Mononuclear cell (primary cell): ENCODE measurements around the gene C11orf42. TPM values are rescaled to one million over a fixed set of nuclear protein-coding genes. Genes with fewer than 3 reads are reported as not detected.

Experiments
- H3K27me3 ChIP-seq: 2 replicates; pipeline ENCODE4 v1.6.0; 2011; ENCODE audit warnings: low read length, control low read depth; ENCODE audit not compliant: insufficient read depth
- H3K4me1 ChIP-seq: 2 replicates; pipeline ENCODE4 v1.5.1; 2011; ENCODE audit warnings: mild to moderate bottlenecking, low read length, control low read depth; ENCODE audit not compliant: insufficient read depth
- H3K4me3 ChIP-seq: 2 replicates; pipeline ENCODE4 v1.5.1; 2011; ENCODE audit warnings: mild to moderate bottlenecking, low read length, moderate library complexity
- H3K9me3 ChIP-seq: 2 replicates; pipeline ENCODE4 v1.5.1; 2011; ENCODE audit warnings: low read depth, mild to moderate bottlenecking, control low read depth, low read length
- total RNA-seq: library from RNA; depleted of rRNA; stranded (reverse); fragments of >200 nt; gene quantifications from one replicate; pipeline ENCODE4 v1.2.3, GENCODE V29; 2012

The C11orf42 gene
- total RNA-seq, 1 donor = not detected

DNA sequence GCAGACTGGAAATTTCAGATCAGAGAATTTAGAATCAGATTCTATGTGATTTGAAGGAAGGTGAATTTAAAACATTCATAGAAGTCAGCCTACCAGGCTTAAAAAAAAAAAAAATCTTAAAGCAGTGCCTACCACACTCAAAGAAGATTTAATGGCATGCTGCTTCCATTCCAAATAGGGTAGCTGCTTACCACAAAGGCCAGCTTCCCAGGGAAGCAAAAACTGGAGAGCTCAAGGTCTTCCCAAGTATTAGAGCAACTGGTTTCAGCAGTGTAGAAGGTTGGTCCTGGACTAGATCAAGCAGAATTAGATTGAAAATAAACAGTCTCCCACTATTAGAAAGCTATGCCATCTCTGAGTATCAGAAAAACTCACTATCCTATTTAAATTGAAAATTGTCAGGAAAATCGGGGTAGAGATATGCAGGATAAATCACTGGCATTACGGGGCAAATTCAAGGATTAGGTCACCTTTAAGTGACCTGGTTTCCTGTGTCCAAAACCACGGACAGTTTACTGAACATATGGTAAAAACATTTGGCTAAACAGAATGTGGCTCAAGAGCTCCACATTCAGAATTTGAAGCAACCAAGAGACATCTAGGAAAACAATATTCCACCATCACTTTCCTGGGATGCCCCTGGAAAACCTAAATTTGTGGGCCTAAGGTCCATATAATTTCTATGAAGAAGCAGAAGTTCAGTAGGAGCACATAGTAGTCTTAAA, 1.3 kb downstream of the C11orf42 start:
- Histone ChIP-seq H3K27me3 (no peaks in the 10 kb centered on the region), H3K4me1 (peaks cover 56% of the 10 kb centered on the region), H3K9me3 (no peaks in the 10 kb centered on the region), H3K4me3 (no peak overlapping the region)

DNA sequence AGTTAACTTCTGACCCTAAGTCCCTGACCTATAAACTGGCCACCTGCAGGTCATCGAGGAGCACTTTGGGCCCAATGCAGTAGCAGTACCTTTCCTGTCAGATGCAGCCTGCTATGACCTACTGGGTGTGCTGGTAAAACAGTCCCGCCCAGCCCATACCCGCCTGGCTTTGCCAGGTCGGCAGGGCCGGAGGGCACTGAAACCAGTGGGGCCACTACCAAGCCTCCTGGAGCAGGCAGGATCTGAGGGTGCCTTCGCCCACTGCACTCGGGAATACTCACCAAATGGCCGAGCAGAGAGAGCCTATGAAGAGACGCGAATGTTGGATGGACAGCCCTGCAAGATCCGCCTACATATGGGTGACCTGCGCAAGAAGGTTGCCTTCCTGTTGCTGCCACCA, 4.4 kb downstream of the C11orf42 start:
- Histone ChIP-seq H3K27me3 (no peaks in the 10 kb centered on the region), H3K4me1 (peaks cover 52% of the 10 kb centered on the region), H3K4me3 (no peak overlapping the region), H3K9me3 (no peaks in the 10 kb centered on the region)

DNA sequence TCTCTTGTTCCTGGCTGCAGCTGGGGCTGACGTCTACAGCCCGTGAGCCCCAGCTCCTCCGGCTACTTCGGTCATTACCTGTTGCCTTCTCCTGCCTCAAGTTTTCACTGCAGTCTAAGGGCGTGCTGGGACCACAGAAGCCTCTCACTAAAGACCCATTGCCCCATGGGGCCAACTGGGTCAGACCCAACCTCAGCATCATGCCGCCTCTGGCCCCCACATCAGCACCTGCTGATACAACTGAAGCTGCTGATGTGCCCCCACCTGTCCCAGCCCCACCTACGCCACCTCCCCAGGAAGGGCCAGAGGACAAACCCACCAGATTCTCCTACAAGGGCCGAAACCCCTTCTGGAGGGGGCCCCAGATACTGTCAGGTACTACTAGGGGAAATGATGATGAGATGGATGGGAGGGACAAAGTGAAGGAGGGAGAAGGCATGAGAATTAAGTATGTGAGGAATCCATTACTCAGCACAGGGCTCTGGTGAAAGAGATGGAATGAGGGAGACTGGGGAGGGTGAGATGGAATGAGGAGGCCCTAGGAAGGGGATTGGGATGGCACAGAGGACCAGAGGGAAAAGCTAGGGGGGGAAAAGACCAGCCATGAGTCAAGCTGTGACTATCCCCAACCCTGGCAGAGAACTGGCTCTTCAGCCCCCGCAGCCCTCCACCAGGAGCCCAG, 5.1 kb downstream of the C11orf42 start:
- Histone ChIP-seq H3K9me3 (no peaks in the 10 kb centered on the region), H3K4me1 (peaks cover 45% of the 10 kb centered on the region), H3K27me3 (no peaks in the 10 kb centered on the region), H3K4me3 (no peak overlapping the region)

DNA sequence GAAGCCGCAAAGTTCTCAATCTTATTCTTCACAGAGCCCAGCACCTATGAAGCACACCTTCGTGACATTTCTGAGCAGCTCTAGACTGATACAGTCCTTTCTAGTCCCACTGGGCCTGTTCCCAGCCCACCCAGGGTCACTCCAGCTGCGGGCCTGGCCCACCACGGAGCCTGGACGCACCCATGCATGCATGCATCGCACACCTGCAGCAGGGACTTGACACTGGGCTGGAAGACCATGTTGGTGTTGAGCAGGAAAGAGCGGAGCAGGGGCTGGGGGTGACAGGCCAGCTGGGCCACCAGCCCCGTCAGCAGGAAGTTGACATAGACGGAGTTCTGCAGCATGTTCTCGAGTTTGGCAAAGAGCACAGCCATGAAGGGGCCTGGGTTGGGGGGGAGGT, 9.2 kb downstream of the C11orf42 start:
- Histone ChIP-seq H3K9me3 (no peaks in the 10 kb centered on the region), H3K4me3 (no peak overlapping the region), H3K27me3 (no peaks in the 10 kb centered on the region), H3K4me1 (peaks cover 30% of the 10 kb centered on the region)

DNA sequence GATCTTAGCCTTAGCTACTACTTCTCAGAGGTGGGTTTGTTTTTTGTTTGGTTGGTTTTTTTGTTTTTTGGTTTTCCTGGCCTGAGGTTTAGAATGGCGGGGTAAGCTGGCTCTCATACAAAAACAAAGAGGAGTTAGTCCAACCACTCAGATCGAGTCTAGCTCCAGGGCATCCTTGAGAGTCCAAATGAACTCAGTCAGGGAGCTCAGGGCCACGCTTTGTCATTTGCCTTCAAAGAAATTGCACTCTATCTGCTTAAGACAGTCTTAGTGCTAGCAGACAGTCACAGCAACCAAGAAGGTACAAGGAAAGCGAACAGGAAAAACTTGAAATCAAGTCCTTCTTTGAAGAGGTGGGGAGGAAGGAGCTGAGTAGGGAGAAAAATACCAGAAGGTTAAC, 11.1 kb downstream of the C11orf42 start:
- Histone ChIP-seq H3K4me3 (no peak overlapping the region), H3K9me3 (no peaks in the 10 kb centered on the region), H3K4me1 (peaks cover 39% of the 10 kb centered on the region)

DNA sequence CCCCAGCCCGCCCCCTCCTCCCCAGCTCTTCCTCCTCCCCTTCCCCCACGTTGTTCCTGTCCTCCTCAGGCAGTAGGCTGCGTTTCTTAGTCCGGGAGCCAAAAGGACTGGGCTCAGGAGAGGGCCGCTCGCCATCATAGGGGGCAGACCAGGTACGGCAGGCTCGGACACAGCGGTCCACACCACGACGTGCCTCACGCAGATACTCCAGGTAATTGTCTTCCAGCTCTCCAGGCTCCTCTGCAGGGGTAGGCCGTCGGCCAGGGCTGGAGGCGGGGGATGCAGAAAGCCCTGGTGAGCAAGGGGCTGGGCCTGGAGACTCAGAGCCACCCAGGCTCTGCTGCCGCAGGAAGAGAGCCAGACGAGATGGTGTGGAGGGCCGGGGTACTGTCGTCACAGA, 12.4 kb downstream of the C11orf42 start:
- Histone ChIP-seq H3K9me3 (no peaks in the 10 kb centered on the region), H3K27me3 (no peaks in the 10 kb centered on the region), H3K4me3 (no peak overlapping the region), H3K4me1 (peaks cover 28% of the 10 kb centered on the region)

More for the DNA sequence above, 11.1 kb downstream of the C11orf42 start:
- no peaks in the 10 kb centered on the region for H3K27me3 ChIP-seq

DNA sequence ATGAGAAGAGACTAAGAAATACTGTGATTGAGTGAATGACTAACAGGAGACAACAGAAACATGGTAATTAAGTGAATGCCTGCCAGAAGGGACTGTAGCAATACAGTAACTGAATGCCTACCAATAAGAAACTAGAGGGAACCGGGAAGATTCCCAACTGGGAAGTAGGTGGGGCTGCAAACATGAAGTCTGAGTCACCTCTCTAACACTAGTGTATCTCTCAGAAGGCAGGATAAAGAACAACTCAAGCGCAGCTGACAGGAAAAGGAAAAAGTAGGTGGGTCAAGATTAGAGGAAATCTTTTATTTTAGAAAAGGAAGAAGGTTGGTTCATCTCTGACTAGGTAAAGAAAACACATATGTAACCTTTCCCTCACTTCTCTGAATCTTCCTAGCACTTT, 14.0 kb downstream of the C11orf42 start:
- no peaks in the 10 kb centered on the region for H3K27me3 ChIP-seq
- H3K4me1 ChIP-seq = peaks cover 13% of the 10 kb centered on the region
- H3K4me3 ChIP-seq = no peak overlapping the region
- no peaks in the 10 kb centered on the region for H3K9me3 ChIP-seq

DNA sequence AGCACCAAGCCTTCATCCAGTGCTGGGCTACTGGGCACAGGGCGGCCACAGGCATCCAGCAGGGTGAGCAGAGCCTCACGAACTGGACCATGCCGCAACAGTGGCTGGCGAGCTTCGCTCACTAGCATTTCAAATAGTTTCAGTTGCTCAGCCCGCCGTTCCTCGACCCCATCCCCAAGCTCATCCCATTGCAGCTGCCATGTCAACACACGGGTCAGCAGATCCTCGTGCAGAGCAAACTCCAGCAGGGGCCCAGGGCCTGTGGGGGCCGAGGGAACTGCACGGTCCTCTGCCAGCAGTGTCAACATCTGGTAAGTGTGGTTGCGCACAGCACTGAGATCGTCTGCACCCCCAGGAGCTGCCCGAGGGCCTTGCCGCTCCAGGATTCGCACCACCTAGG, 18.5 kb downstream of the C11orf42 start:
- Histone ChIP-seq H3K27me3 (no peaks in the 10 kb centered on the region), H3K9me3 (no peaks in the 10 kb centered on the region), H3K4me3 (no peak overlapping the region), H3K4me1 (peaks cover 35% of the 10 kb centered on the region)

DNA sequence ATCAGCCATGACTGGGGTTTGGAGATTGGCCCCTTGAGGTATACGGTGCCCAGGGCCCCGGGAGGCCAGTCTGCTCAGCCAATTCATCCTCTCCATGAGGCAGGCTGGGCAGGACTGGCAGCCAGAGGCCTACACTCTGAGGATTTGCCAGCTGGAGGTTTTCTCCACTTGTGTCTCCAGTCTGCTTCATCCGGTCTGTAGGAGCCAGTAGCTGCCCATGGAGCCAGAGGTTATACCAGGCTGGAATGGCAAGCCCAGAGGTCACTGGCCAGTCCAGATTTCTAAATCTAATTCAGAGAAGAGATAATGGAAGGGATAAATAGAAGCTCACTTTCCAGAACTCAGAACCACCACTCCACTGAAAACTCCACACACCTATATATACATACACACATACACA, 19.1 kb downstream of the C11orf42 start:
- Histone ChIP-seq H3K9me3 (no peaks in the 10 kb centered on the region), H3K27me3 (no peaks in the 10 kb centered on the region), H3K4me1 (peaks cover 38% of the 10 kb centered on the region), H3K4me3 (no peak overlapping the region)

DNA sequence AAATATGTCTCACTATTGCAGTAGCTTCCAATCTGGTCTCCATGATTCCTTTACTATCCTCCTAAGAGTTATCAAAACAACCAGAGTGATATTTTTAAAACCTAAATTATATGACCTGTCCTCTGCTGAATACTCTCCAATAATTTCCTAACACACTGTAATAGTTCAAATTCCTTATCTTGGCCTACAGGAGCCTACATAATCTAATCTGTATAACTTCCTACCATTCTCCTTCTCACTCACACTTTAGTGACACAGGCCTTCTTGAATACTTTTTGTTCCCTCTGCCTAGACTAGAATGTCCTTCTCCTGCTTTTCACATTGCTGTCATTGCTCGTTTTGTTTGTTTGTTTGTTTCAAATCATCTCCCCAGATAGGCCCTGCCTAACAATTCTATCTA, 19.7 kb downstream of the C11orf42 start:
- no peaks in the 10 kb centered on the region for H3K27me3 ChIP-seq
- no peak overlapping the region for H3K4me3 ChIP-seq
- no peaks in the 10 kb centered on the region for H3K9me3 ChIP-seq
- H3K4me1 ChIP-seq = peaks cover 38% of the 10 kb centered on the region

DNA sequence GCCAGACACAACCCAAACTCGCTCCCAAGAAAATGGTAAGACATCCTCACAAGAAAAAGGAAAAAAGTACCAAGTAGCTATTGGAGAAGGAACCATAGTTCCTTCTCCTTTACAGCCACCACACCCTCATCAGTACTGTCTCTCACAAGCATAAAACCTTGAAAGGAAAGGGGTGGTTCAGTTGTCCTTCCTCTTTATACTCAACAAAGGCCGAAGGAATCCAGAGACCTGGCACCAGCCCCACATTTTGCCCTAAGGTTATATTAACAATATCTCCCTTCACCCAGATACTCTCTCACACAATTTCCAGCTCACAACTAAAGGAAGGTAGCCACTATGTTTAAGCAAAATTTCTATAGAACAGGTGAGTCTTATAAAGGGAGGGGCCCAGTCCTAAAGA, 20.5 kb downstream of the C11orf42 start:
- H3K4me1 ChIP-seq = peaks cover 42% of the 10 kb centered on the region

DNA sequence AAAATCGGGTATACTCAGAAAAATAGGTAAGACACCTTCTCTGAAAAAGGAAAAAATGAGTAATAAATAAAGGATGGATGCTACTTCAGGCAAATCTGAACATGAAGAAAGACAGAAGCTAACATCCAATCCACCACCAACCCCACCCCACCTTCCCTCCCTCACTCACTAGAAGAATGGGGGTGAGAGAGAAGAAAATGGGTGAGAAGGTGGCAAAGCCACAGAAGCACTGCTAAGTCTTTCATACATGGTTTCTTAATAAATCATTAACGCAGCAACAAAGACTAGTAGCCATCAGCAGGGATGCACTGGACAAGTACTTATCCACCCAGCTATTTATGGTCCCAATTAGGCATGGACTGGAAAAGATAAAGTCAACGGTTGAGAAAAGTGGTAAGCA, 23.2 kb downstream of the C11orf42 start:
- H3K4me3 ChIP-seq = no peak overlapping the region
- peaks cover 59% of the 10 kb centered on the region for H3K4me1 ChIP-seq

More for the DNA sequence above, 20.5 kb downstream of the C11orf42 start:
- Histone ChIP-seq H3K27me3 (no peaks in the 10 kb centered on the region), H3K4me3 (no peak overlapping the region), H3K9me3 (no peaks in the 10 kb centered on the region)

DNA sequence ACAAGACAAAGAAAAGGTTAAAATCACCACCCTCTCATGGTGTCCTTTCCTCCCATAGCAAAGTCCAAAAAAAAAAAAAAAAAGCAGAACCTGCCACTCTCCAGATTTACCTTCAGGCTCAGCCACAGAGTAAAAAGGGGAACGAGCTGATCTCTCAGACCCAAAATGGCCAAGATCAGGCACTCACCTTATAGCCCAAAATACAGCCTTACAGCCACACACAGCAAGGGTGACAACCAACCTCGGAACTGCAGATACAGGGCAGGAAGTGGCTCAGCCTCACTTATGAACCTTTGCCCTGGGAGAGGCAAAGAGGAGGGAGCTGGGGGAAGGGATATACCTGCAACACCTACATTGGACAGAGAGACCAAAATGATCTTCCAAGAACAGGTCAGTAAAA, 24.6 kb downstream of the C11orf42 start:
- Histone ChIP-seq H3K4me1 (peaks cover 67% of the 10 kb centered on the region), H3K27me3 (no peaks in the 10 kb centered on the region), H3K4me3 (no peak overlapping the region), H3K9me3 (no peaks in the 10 kb centered on the region)

More for the DNA sequence above, 23.2 kb downstream of the C11orf42 start:
- H3K27me3 ChIP-seq = no peaks in the 10 kb centered on the region
- H3K9me3 ChIP-seq = no peaks in the 10 kb centered on the region

DNA sequence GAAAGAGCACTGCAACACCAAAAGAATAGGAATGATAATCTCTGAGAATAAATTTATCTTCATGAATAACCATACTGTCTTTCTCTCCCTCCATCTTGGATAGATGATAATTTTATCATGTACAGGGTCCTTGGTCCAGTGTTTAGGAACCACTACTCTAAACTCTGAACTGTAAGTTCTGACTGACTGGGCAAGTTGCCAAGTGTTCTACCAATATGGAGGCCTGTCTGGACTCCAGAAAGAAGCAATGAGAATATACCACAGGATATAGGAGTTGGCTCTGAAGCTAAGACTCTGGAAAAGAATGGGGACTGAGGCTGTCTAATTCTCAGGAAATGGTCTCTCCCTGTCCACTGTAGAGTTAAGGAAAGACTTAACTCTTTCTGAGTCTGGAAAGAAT, 27.5 kb downstream of the C11orf42 start:
- no peaks in the 10 kb centered on the region for H3K9me3 ChIP-seq
- peaks cover 55% of the 10 kb centered on the region for H3K4me1 ChIP-seq
- H3K27me3 ChIP-seq = no peaks in the 10 kb centered on the region
- no peak overlapping the region for H3K4me3 ChIP-seq

DNA sequence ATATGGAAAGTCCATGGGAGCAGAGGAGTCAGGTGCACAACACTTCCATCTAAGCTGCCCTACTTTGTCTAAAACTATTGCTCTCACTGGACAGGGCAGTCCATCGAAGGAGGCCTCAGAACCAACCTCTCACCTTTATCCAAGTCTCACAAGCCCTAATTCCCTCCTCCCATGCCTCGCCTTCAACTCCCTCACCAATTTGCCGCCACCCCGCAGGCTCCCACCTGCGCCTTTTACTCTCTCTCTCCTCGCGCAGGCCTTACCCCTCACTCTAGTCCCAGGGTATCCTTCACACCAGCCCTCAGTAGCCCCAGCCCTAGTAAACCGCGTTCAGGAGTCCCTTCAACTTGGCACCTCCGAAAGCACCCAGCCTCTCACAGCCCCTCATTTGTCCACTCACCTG, 28.6 kb downstream of the C11orf42 start:
- Histone ChIP-seq H3K27me3 (no peaks in the 10 kb centered on the region), H3K4me3 (peak overlapping the region; percentile 85), H3K9me3 (no peaks in the 10 kb centered on the region), H3K4me1 (peaks cover 51% of the 10 kb centered on the region)
